ENCODE data around the gene OR13C3.
"Not testable (repeated sequence)": the region's sequence is repeated elsewhere in the genome, so short reads cannot be mapped to it uniquely, and the experiment has no call there.

Gene OR13C3

GRCh38 chr9:104544644-104545043 lies 8.0 kb upstream of the OR13C3 start:
- Histone ChIP-seq H3K4me1 (ENCODE audit: control insufficient read depth, insufficient read depth, low read length, poor library complexity, severe bottlenecking) (no peaks in the 10 kb centered on the region), H3K9me3 (ENCODE audit: control insufficient read depth, low read length) (no peaks in the 10 kb centered on the region), H3K4me3 (ENCODE audit: insufficient read depth, low read depth, low read length, poor library complexity, severe bottlenecking) (no peak overlapping the region), H3K27me3 (replicated peaks; ENCODE audit: control insufficient read depth, insufficient read depth, low read length, poor library complexity, severe bottlenecking) (no peaks in the 10 kb centered on the region), H3K36me3 (ENCODE audit: control insufficient read depth, insufficient read depth, low read length) (no peaks in the 10 kb centered on the region), H3K27ac (ENCODE audit: insufficient read depth, low read length, poor library complexity, severe bottlenecking) (no peak overlapping the region)
- DNase-seq, result no peak

GRCh38 chr9:104539275-104539674 lies 2.6 kb upstream of the OR13C3 start:
- Histone ChIP-seq H3K36me3 (ENCODE audit: control insufficient read depth, insufficient read depth, low read length) (no peaks in the 10 kb centered on the region), H3K4me3 (ENCODE audit: insufficient read depth, low read depth, low read length, poor library complexity, severe bottlenecking) (no peak overlapping the region), H3K4me1 (ENCODE audit: control insufficient read depth, insufficient read depth, low read length, poor library complexity, severe bottlenecking) (no peaks in the 10 kb centered on the region), H3K27me3 (replicated peaks; ENCODE audit: control insufficient read depth, insufficient read depth, low read length, poor library complexity, severe bottlenecking) (no peaks in the 10 kb centered on the region), H3K27ac (ENCODE audit: insufficient read depth, low read length, poor library complexity, severe bottlenecking) (no peak overlapping the region), H3K9me3 (ENCODE audit: control insufficient read depth, low read length) (no peaks in the 10 kb centered on the region)
- no peak for DNase-seq

DNA sequence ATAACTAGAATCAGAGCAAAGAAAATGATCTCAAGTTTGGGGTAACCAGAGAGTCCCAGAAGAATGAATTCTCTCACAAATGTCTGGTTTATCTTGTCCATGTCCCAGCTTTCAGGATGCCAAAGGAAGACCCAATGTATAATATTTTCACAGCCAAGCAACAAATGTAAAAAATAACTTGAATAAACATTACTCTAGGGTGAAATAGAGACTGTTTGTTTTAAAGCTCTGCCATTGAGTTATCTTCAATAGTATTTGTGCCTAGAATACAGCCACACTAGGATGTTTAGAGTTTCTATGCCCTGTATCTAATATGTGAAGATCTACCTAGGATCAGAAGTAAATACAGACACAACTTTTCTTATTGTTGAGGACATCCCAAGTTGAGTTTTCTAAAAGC lies 9.5 kb downstream of the OR13C3 start, which contains the start of gene OR13C4:
OR13C4 (minus strand) TSS at position 101 of the 400 bp plus-strand sequence; CDS start at position 101, 0 bp downstream.
- no peak for DNase-seq
- Histone ChIP-seq H3K27me3 (replicated peaks; ENCODE audit: control insufficient read depth, insufficient read depth, low read length, poor library complexity, severe bottlenecking) (no peaks in the 10 kb centered on the region), H3K4me1 (ENCODE audit: control insufficient read depth, insufficient read depth, low read length, poor library complexity, severe bottlenecking) (no peaks in the 10 kb centered on the region), H3K9me3 (ENCODE audit: control insufficient read depth, low read length) (no peaks in the 10 kb centered on the region), H3K27ac (ENCODE audit: insufficient read depth, low read length, poor library complexity, severe bottlenecking) (no peak within 1 kb of the TSS), H3K4me3 (ENCODE audit: insufficient read depth, low read depth, low read length, poor library complexity, severe bottlenecking) (no peak within 1 kb of the TSS), H3K36me3 (ENCODE audit: control insufficient read depth, insufficient read depth, low read length) (no peaks in the 10 kb centered on the region)

- H3K27me3 ChIP-seq (replicated peaks; ENCODE audit: control insufficient read depth, insufficient read depth, low read length, poor library complexity, severe bottlenecking); H3K4me3 ChIP-seq (ENCODE audit: insufficient read depth, low read depth, low read length, poor library complexity, severe bottlenecking); DNase-seq; H3K27ac ChIP-seq (ENCODE audit: insufficient read depth, low read length, poor library complexity, severe bottlenecking); H3K36me3 ChIP-seq (ENCODE audit: control insufficient read depth, insufficient read depth, low read length); H3K9me3 ChIP-seq (ENCODE audit: control insufficient read depth, low read length); H3K4me1 ChIP-seq (ENCODE audit: control insufficient read depth, insufficient read depth, low read length, poor library complexity, severe bottlenecking): not testable (repeated sequence)
These were observed 16.4 kb downstream of the OR13C3 start for GRCh38 chr9:104520241-104520640.

GRCh38 chr9:104514901-104515300 lies 21.8 kb downstream of the OR13C3 start:
- Histone ChIP-seq H3K4me1 (ENCODE audit: control insufficient read depth, insufficient read depth, low read length, poor library complexity, severe bottlenecking) (no peaks in the 10 kb centered on the region), H3K9me3 (ENCODE audit: control insufficient read depth, low read length) (no peaks in the 10 kb centered on the region), H3K4me3 (ENCODE audit: insufficient read depth, low read depth, low read length, poor library complexity, severe bottlenecking) (no peak overlapping the region), H3K36me3 (ENCODE audit: control insufficient read depth, insufficient read depth, low read length) (no peaks in the 10 kb centered on the region), H3K27ac (ENCODE audit: insufficient read depth, low read length, poor library complexity, severe bottlenecking) (no peak overlapping the region), H3K27me3 (replicated peaks; ENCODE audit: control insufficient read depth, insufficient read depth, low read length, poor library complexity, severe bottlenecking) (no peaks in the 10 kb centered on the region)
- no peak for DNase-seq

GRCh38 chr9:104506565-104506964 lies 30.1 kb downstream of the OR13C3 start:
- Histone ChIP-seq H3K4me1 (ENCODE audit: control insufficient read depth, insufficient read depth, low read length, poor library complexity, severe bottlenecking) (no peaks in the 10 kb centered on the region), H3K4me3 (ENCODE audit: insufficient read depth, low read depth, low read length, poor library complexity, severe bottlenecking) (no peak overlapping the region), H3K36me3 (ENCODE audit: control insufficient read depth, insufficient read depth, low read length) (no peaks in the 10 kb centered on the region), H3K27me3 (replicated peaks; ENCODE audit: control insufficient read depth, insufficient read depth, low read length, poor library complexity, severe bottlenecking) (no peaks in the 10 kb centered on the region), H3K9me3 (ENCODE audit: control insufficient read depth, low read length) (no peaks in the 10 kb centered on the region), H3K27ac (ENCODE audit: insufficient read depth, low read length, poor library complexity, severe bottlenecking) (no peak overlapping the region)
- no peak for DNase-seq

DNA sequence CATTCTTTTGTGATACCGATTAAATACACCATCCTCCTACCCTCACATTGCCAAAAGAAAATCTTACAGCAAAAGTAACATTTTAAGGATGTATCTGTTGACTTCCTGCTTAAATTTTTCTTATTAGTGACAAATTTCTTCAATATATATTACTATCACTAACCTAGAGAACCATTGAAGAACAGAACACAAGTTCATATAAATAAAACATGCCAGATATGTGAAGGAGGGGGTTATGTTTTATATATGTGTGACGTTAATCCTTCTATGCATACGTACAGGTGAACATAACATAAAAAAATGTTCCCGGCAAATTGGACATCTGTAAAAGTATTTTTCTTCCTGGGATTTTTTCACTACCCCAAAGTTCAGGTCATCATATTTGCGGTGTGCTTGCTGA lies 32.7 kb downstream of the OR13C3 start, which contains the start of gene OR13F1:
OR13F1 (plus strand) TSS at position 301 of the 400 bp plus-strand sequence; CDS start at position 301, 0 bp downstream.
- Histone ChIP-seq H3K36me3 (ENCODE audit: control insufficient read depth, insufficient read depth, low read length) (no peaks in the 10 kb centered on the region), H3K4me1 (ENCODE audit: control insufficient read depth, insufficient read depth, low read length, poor library complexity, severe bottlenecking) (no peaks in the 10 kb centered on the region), H3K27me3 (replicated peaks; ENCODE audit: control insufficient read depth, insufficient read depth, low read length, poor library complexity, severe bottlenecking) (no peaks in the 10 kb centered on the region), H3K27ac (ENCODE audit: insufficient read depth, low read length, poor library complexity, severe bottlenecking) (no peak within 1 kb of the TSS), H3K9me3 (ENCODE audit: control insufficient read depth, low read length) (no peaks in the 10 kb centered on the region), H3K4me3 (ENCODE audit: insufficient read depth, low read depth, low read length, poor library complexity, severe bottlenecking) (no peak within 1 kb of the TSS)
- DNase-seq, result no peak

GRCh38 chr9:104503440-104503839 lies 33.2 kb downstream of the OR13C3 start:
- no peak overlapping the region for H3K4me3 ChIP-seq (ENCODE audit: insufficient read depth, low read depth, low read length, poor library complexity, severe bottlenecking)

DNA sequence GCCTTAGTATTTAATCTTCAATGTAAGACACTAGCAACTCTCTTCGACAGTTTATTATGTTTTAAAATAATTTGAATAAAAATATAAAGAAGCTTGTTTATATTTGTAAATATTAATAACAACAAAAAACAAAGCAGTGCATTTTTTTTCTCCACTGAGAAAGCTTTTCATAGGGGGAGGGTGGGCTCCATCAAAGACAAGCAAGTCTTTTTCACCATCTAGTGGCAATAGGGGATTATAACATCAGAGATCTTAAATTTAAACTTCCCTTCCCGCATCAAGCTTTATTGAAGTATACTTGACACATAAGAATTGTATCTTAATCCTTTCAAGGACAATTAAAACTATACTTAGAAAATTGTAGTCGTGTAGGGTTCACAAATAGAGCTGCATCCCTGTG lies 41.8 kb downstream of the OR13C3 start:
- Histone ChIP-seq H3K27ac (ENCODE audit: insufficient read depth, low read length, poor library complexity, severe bottlenecking) (no peak overlapping the region), H3K36me3 (ENCODE audit: control insufficient read depth, insufficient read depth, low read length) (no peaks in the 10 kb centered on the region), H3K4me3 (ENCODE audit: insufficient read depth, low read depth, low read length, poor library complexity, severe bottlenecking) (no peak overlapping the region), H3K27me3 (replicated peaks; ENCODE audit: control insufficient read depth, insufficient read depth, low read length, poor library complexity, severe bottlenecking) (no peaks in the 10 kb centered on the region), H3K9me3 (ENCODE audit: control insufficient read depth, low read length) (no peaks in the 10 kb centered on the region), H3K4me1 (ENCODE audit: control insufficient read depth, insufficient read depth, low read length, poor library complexity, severe bottlenecking) (no peaks in the 10 kb centered on the region)
- no peak for DNase-seq

More at GRCh38 chr9:104503440-104503839, 33.2 kb downstream of the OR13C3 start:
- Histone ChIP-seq H3K4me1 (ENCODE audit: control insufficient read depth, insufficient read depth, low read length, poor library complexity, severe bottlenecking) (no peaks in the 10 kb centered on the region), H3K27ac (ENCODE audit: insufficient read depth, low read length, poor library complexity, severe bottlenecking) (no peak overlapping the region), H3K27me3 (replicated peaks; ENCODE audit: control insufficient read depth, insufficient read depth, low read length, poor library complexity, severe bottlenecking) (no peaks in the 10 kb centered on the region), H3K9me3 (ENCODE audit: control insufficient read depth, low read length) (no peaks in the 10 kb centered on the region), H3K36me3 (ENCODE audit: control insufficient read depth, insufficient read depth, low read length) (no peaks in the 10 kb centered on the region)
- no peak for DNase-seq

Data from effector memory CD4-positive, alpha-beta T cell (primary cell).